LoVo (cell line): ENCODE results near the gene ARL8A.
"Not testable (repeated sequence)": the region's sequence is repeated elsewhere in the genome, so short reads cannot be mapped to it uniquely, and the experiment has no call there.

ENCODE experiments used
- DNase-seq: peaks from one replicate; pipeline ENCODE4 v3.0.0-alpha.2; 2016; ENCODE audit warnings: low spot score

Gene ARL8A

GRCh38 chr1:202158810-202159533 is 14.4 kb upstream of the ARL8A start:
- DNase-seq: no peak

GRCh38 chr1:202157945-202158344 is 13.4 kb upstream of the ARL8A start:
- DNase-seq: no peak

GRCh38 chr1:202156590-202156989 is 12.1 kb upstream of the ARL8A start:
- DNase-seq: no peak

- DNase-seq: peak; percentile 50
These were observed 11.0 kb upstream of the ARL8A start for GRCh38 chr1:202155478-202156021.

- peak; percentile 26 for DNase-seq
These were observed 10.4 kb upstream of the ARL8A start for GRCh38 chr1:202154766-202155477.

- DNase-seq: no peak
These were observed 9.7 kb upstream of the ARL8A start for GRCh38 chr1:202154148-202154765.

GRCh38 chr1:202153284-202153683 is 8.7 kb upstream of the ARL8A start:
- no peak for DNase-seq

- DNase-seq: no peak
These were observed 7.9 kb upstream of the ARL8A start for GRCh38 chr1:202152399-202152798.

- DNase-seq: no peak
These were observed 6.5 kb upstream of the ARL8A start for GRCh38 chr1:202151045-202151444.

- no peak for DNase-seq
These were observed 6.1 kb upstream of the ARL8A start for GRCh38 chr1:202150602-202151001.

GRCh38 chr1:202150187-202150586 is 5.7 kb upstream of the ARL8A start:
- no peak for DNase-seq

- no peak for DNase-seq
These were observed 5.0 kb upstream of the ARL8A start for GRCh38 chr1:202149566-202149965.

- no peak for DNase-seq
These were observed 3.9 kb upstream of the ARL8A start for GRCh38 chr1:202148391-202148790.

GRCh38 chr1:202146993-202147392 is 2.5 kb upstream of the ARL8A start:
- DNase-seq: no peak

- DNase-seq: no peak
These were observed 1.7 kb upstream of the ARL8A start for GRCh38 chr1:202146279-202146678.

- not testable (repeated sequence) for DNase-seq
These were observed 1.2 kb upstream of the ARL8A start for GRCh38 chr1:202145744-202146140.

GRCh38 chr1:202145068-202145743 is 669 bp upstream of the ARL8A start:
- DNase-seq: no peak

- no peak for DNase-seq
These were observed 652 bp downstream of the ARL8A start for GRCh38 chr1:202143768-202144401.

GRCh38 chr1:202143011-202143767 is 1.3 kb downstream of the ARL8A start:
- no peak for DNase-seq

- not testable (repeated sequence) for DNase-seq
These were observed 3.1 kb downstream of the ARL8A start for GRCh38 chr1:202141468-202141867.

- no peak for DNase-seq
These were observed 3.7 kb downstream of the ARL8A start for GRCh38 chr1:202140833-202141232.
